ENCODE results near the gene CFAP61. TPM values are rescaled to one million over a fixed set of nuclear protein-coding genes. Genes with fewer than 3 reads are reported as not detected.

Gene CFAP61
- total RNA-seq, 1 donor from 2014 or later: not detected

DNA sequence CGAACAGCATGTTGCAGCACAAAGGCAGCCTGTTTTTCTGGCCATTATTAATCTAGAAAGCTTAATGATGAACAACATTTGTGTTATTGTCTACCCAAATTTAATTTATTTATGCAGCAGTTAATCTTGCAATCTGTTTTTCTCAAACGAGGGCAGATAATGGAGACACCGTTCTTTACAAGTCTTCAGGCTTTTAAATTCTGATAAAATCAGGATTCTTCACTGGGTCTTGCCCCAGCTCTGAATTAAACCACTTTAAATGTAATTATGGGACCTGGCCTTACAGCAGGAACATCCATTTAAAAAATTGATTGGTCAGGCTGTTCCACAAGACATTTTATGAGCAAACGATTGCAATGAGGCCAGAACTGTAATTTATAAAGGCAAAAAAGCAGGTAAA lies 289.0 kb downstream of the CFAP61 start:
- H3K4me1 Mint-ChIP-seq (ENCODE audit: low read depth, unreplicated experiment): no peaks in the 10 kb centered on the region

DNA sequence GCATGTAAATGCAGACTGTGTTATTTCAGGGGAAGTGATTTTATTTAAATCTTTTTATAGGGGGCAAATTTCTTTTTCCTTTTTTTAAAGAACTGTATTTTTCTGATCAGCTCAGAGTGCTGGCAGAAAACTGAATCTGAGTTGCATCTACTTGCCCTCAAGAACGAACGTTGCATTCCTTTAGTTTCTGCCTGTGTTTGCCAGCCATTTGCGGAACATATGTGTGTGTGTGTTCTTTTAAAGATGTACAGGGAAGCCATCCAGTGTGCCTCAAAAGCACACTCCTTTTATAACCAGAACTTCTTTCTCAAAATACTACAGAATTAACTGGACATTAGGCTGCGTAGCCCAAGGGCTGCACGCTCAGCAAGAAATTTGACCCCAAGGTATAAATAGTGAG lies 289.7 kb downstream of the CFAP61 start:
- Histone ChIP-seq H3K27ac (ENCODE audit: low read depth, low read length) (no peak overlapping the region), H3K79me2 (ENCODE audit: insufficient read depth, low read length) (no peaks in the 10 kb centered on the region), H3K36me3 (ENCODE audit: insufficient read depth, low read length) (no peaks in the 10 kb centered on the region), H3K4me1 (ENCODE audit: insufficient read depth, low read length) (no peaks in the 10 kb centered on the region), H3K4me2 (ENCODE audit: low read length) (no peak overlapping the region), H3K27me3 (ENCODE audit: insufficient read depth, low read length) (no peaks in the 10 kb centered on the region), H3K9ac (ENCODE audit: low read length) (no peak overlapping the region), H3K4me3 (ENCODE audit: insufficient read depth, low read depth, low read length) (no peak overlapping the region), H2AFZ (ENCODE audit: low read depth, low read length) (no peak overlapping the region), H3K9me3 (ENCODE audit: insufficient read depth, low read depth, low read length) (no peaks in the 10 kb centered on the region), H4K20me1 (ENCODE audit: insufficient read depth, low read length) (no peaks in the 10 kb centered on the region)
- no peaks in the 10 kb centered on the region for H3K4me1 Mint-ChIP-seq (ENCODE audit: low read depth, unreplicated experiment)
- no peak for TF ChIP-seq CTCF (IDR thresholded peaks at IDR 0.05; ENCODE audit: insufficient read depth, low read depth, low read length)
- TF ChIP-seq EZH2 (IDR thresholded peaks at IDR 0.05; ENCODE audit: insufficient read depth, low read length): no peak
- no peaks in the 10 kb centered on the region for H3K36me3 Mint-ChIP-seq (ENCODE audit: low read depth, unreplicated experiment)
- no peak overlapping the region for H3K4me3 Mint-ChIP-seq (ENCODE audit: unreplicated experiment)
- no peak overlapping the region for H3K27ac Mint-ChIP-seq (ENCODE audit: unreplicated experiment)
- H3K27me3 Mint-ChIP-seq (ENCODE audit: low read depth, unreplicated experiment): peaks cover 15% of the 10 kb centered on the region
- DNase-seq (ENCODE audit: low read depth) (no peak), FAIRE-seq (no peak)
- H3K9me3 Mint-ChIP-seq (ENCODE audit: unreplicated experiment): no peaks in the 10 kb centered on the region

More for the DNA sequence above, 289.0 kb downstream of the CFAP61 start:
- H3K27ac ChIP-seq (ENCODE audit: low read depth, low read length): no peak overlapping the region
- H2AFZ ChIP-seq (ENCODE audit: low read depth, low read length): no peak overlapping the region
- peaks cover 15% of the 10 kb centered on the region for H3K27me3 Mint-ChIP-seq (ENCODE audit: low read depth, unreplicated experiment)
- no peaks in the 10 kb centered on the region for H3K4me1 ChIP-seq (ENCODE audit: insufficient read depth, low read length)
- no peaks in the 10 kb centered on the region for H3K9me3 ChIP-seq (ENCODE audit: insufficient read depth, low read depth, low read length)
- H3K36me3 Mint-ChIP-seq (ENCODE audit: low read depth, unreplicated experiment): no peaks in the 10 kb centered on the region
- H3K4me3 ChIP-seq (ENCODE audit: insufficient read depth, low read depth, low read length): no peak overlapping the region
- H3K27me3 ChIP-seq (ENCODE audit: insufficient read depth, low read length): no peaks in the 10 kb centered on the region
- DNase-seq (ENCODE audit: low read depth) (no peak), FAIRE-seq (no peak)
- H3K9ac ChIP-seq (ENCODE audit: low read length): no peak overlapping the region
- H4K20me1 ChIP-seq (ENCODE audit: insufficient read depth, low read length): no peaks in the 10 kb centered on the region
- H3K36me3 ChIP-seq (ENCODE audit: insufficient read depth, low read length): no peaks in the 10 kb centered on the region
- H3K4me2 ChIP-seq (ENCODE audit: low read length): no peak overlapping the region
- no peak overlapping the region for H3K4me3 Mint-ChIP-seq (ENCODE audit: unreplicated experiment)
- no peaks in the 10 kb centered on the region for H3K79me2 ChIP-seq (ENCODE audit: insufficient read depth, low read length)
- TF ChIP-seq CTCF (IDR thresholded peaks at IDR 0.05; ENCODE audit: insufficient read depth, low read depth, low read length) (no peak), EZH2 (IDR thresholded peaks at IDR 0.05; ENCODE audit: insufficient read depth, low read length) (no peak)
- H3K27ac Mint-ChIP-seq (ENCODE audit: unreplicated experiment): no peak overlapping the region
- H3K9me3 Mint-ChIP-seq (ENCODE audit: unreplicated experiment): no peaks in the 10 kb centered on the region

DNA sequence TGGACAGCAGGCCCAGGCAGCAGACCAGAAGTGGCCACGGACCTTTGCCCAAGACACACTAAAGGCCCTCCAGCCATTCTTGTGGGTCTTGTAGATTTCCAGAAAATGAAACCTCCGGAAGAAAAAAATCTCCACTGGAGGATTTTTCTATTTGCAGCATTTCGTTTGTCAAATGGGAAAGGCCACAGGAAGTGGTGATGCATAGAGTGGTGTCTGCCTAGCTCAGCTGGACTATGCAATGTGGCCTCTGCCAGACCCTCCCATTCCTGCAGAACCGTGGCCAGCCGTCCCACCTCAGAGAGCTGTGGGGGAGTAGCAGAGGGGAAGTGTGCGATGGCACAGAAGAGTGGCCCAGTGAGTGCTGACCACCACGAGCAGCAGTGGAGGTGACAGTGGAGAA lies 291.6 kb downstream of the CFAP61 start:
- H3K4me1 ChIP-seq (ENCODE audit: insufficient read depth, low read length): no peaks in the 10 kb centered on the region
- Mint-ChIP-seq H3K4me3 (ENCODE audit: unreplicated experiment) (no peak overlapping the region), H3K36me3 (ENCODE audit: low read depth, unreplicated experiment) (no peaks in the 10 kb centered on the region), H3K4me1 (ENCODE audit: low read depth, unreplicated experiment) (no peaks in the 10 kb centered on the region), H3K9me3 (ENCODE audit: unreplicated experiment) (no peaks in the 10 kb centered on the region), H3K27me3 (ENCODE audit: low read depth, unreplicated experiment) (peaks cover 11% of the 10 kb centered on the region), H3K27ac (ENCODE audit: unreplicated experiment) (no peak overlapping the region)
- no peak overlapping the region for H2AFZ ChIP-seq (ENCODE audit: low read depth, low read length)
- H3K4me3 ChIP-seq (ENCODE audit: insufficient read depth, low read depth, low read length): no peak overlapping the region
- no peaks in the 10 kb centered on the region for H3K36me3 ChIP-seq (ENCODE audit: insufficient read depth, low read length)
- H3K79me2 ChIP-seq (ENCODE audit: insufficient read depth, low read length): no peaks in the 10 kb centered on the region
- H3K4me2 ChIP-seq (ENCODE audit: low read length): no peak overlapping the region
- no peak for FAIRE-seq
- TF ChIP-seq EZH2 (IDR thresholded peaks at IDR 0.05; ENCODE audit: insufficient read depth, low read length): no peak
- no peak for TF ChIP-seq CTCF (IDR thresholded peaks at IDR 0.05; ENCODE audit: insufficient read depth, low read depth, low read length)
- H3K27ac ChIP-seq (ENCODE audit: low read depth, low read length): no peak overlapping the region
- no peaks in the 10 kb centered on the region for H4K20me1 ChIP-seq (ENCODE audit: insufficient read depth, low read length)
- H3K27me3 ChIP-seq (ENCODE audit: insufficient read depth, low read length): no peaks in the 10 kb centered on the region
- DNase-seq (ENCODE audit: low read depth): no peak
- no peaks in the 10 kb centered on the region for H3K9me3 ChIP-seq (ENCODE audit: insufficient read depth, low read depth, low read length)
- no peak overlapping the region for H3K9ac ChIP-seq (ENCODE audit: low read length)

Data from astrocyte (in vitro differentiated cells and primary cell).